Neuronal stem cell (in vitro differentiated cells): Measurements from ENCODE around the gene STARD13.

Experiments
- DNase-seq: peaks from one replicate; pipeline ENCODE4 v3.0.0-alpha.2; 2013; ENCODE audit warnings: low spot score
- H2AFZ ChIP-seq: one replicate; pipeline ENCODE4 v1.6.1; 2013; ENCODE audit warnings: mild to moderate bottlenecking, low read length, inconsistent platforms
- H2AK5ac ChIP-seq: 2 replicates; pipeline ENCODE4 v1.6.1; 2013; ENCODE audit warnings: low read depth, mild to moderate bottlenecking, inconsistent platforms, low read length, moderate library complexity, mixed read lengths
- H2BK120ac ChIP-seq: 2 replicates; pipeline ENCODE4 v1.6.1; 2013; ENCODE audit warnings: low read depth, mild to moderate bottlenecking, inconsistent platforms, low read length, moderate library complexity, mixed read lengths
- H2BK12ac ChIP-seq: one replicate; pipeline ENCODE4 v1.6.1; 2013; ENCODE audit warnings: low read length, inconsistent platforms
- H2BK15ac ChIP-seq: 2 replicates; pipeline ENCODE4 v1.6.1; 2013; ENCODE audit warnings: mild to moderate bottlenecking, low read length, inconsistent platforms, mixed read lengths
- H2BK5ac ChIP-seq: one replicate; pipeline ENCODE4 v1.6.1; 2013; ENCODE audit warnings: inconsistent platforms, mild to moderate bottlenecking, low read length, moderate library complexity
- H3K14ac ChIP-seq: one replicate; pipeline ENCODE4 v1.6.1; 2013; ENCODE audit warnings: low read length, inconsistent platforms
- H3K18ac ChIP-seq: 2 replicates; pipeline ENCODE4 v1.6.1; 2013; ENCODE audit warnings: low read length, inconsistent platforms
- H3K23ac ChIP-seq: 2 replicates; pipeline ENCODE4 v1.6.1; 2013; ENCODE audit warnings: low read depth, mild to moderate bottlenecking, mixed read lengths, low read length, inconsistent platforms; ENCODE audit not compliant: poor library complexity
- H3K27ac ChIP-seq: replicated peaks from 3 replicates; pipeline ENCODE4 v1.5.1; 2013; ENCODE audit warnings: low read length, inconsistent platforms
- H3K27me3 ChIP-seq, 3 experiments: 2 replicates each; pipeline ENCODE4 v1.6.1; 2013; ENCODE audit warnings: low read length in 3 of 3, mild to moderate bottlenecking in 2 of 3, inconsistent platforms in 1 of 3, low read depth in 1 of 3, mixed read lengths in 1 of 3, moderate library complexity in 1 of 3; ENCODE audit not compliant: control insufficient read depth in 3 of 3, insufficient read depth in 3 of 3
- H3K36me3 ChIP-seq, 2 donors: replicated peaks in 1 of 2; 2 replicates each; pipeline ENCODE4 v1.6.1; 2013; ENCODE audit warnings: low read length in 2 of 2; ENCODE audit not compliant: control insufficient read depth in 2 of 2, insufficient read depth in 2 of 2
- H3K4ac ChIP-seq: 2 replicates; pipeline ENCODE4 v1.6.1; 2013; ENCODE audit warnings: inconsistent platforms, mild to moderate bottlenecking, low read length, moderate library complexity
- H3K4me1 ChIP-seq, 2 donors: 1 replicate in 1 of 2; 2 replicates in 1 of 2; pipeline ENCODE4 v1.6.1; 2013; ENCODE audit warnings: low read length in 2 of 2, low read depth in 1 of 2; ENCODE audit not compliant: control insufficient read depth in 2 of 2, insufficient read depth in 1 of 2
- H3K4me2 ChIP-seq: one replicate; pipeline ENCODE4 v1.6.1; 2013; ENCODE audit warnings: mild to moderate bottlenecking, low read length, inconsistent platforms; ENCODE audit not compliant: insufficient read depth, poor library complexity, severe bottlenecking
- H3K4me3 ChIP-seq, 2 donors: 2 replicates each; pipeline ENCODE4 v1.5.1; 2013; ENCODE audit warnings: low read length in 2 of 2, mild to moderate bottlenecking in 2 of 2, inconsistent platforms in 1 of 2, moderate library complexity in 1 of 2
- H3K79me1 ChIP-seq: one replicate; pipeline ENCODE4 v1.6.1; 2013; ENCODE audit warnings: low read depth, mild to moderate bottlenecking, inconsistent platforms, low read length, moderate library complexity
- H3K9ac ChIP-seq: one replicate; pipeline ENCODE4 v1.6.1; 2013; ENCODE audit warnings: mild to moderate bottlenecking, low read depth, low read length, inconsistent platforms; ENCODE audit not compliant: poor library complexity
- H3K9me3 ChIP-seq, 2 donors: replicated peaks in 1 of 2; 2 replicates each; pipeline versions ENCODE3 to v1.6.1; 2013; ENCODE audit warnings: low read length in 2 of 2, mild to moderate bottlenecking in 2 of 2, inconsistent platforms in 1 of 2, low read depth in 1 of 2, mixed read lengths in 1 of 2, moderate library complexity in 1 of 2; ENCODE audit not compliant: control insufficient read depth in 2 of 2, insufficient read depth in 1 of 2
- H4K8ac ChIP-seq: one replicate; pipeline ENCODE4 v1.6.1; 2013; ENCODE audit warnings: low read depth, mild to moderate bottlenecking, inconsistent platforms, low read length, moderate library complexity
- H4K91ac ChIP-seq: one replicate; pipeline ENCODE4 v1.6.1; 2013; ENCODE audit warnings: low read length, low read depth, mild to moderate bottlenecking, inconsistent platforms; ENCODE audit not compliant: poor library complexity
- WGBS, 2 donors: extraction: QIAGEN DNeasy Blood & Tissue Kit; methylation state at CpG; one replicate each; pipeline ENCODE4 v1.1.7; 2013; ENCODE audit warnings: missing lambda C conversion rate in 2 of 2, mixed read lengths in 1 of 2; ENCODE audit not compliant: insufficient read length in 2 of 2, insufficient replicate concordance in 1 of 2; ENCODE audit errors: extremely low coverage in 2 of 2; 5-methylcytosine and 5-hydroxymethylcytosine counted together

Gene STARD13

GRCh38 chr13:33283195-33283911 is 2.2 kb downstream of the STARD13 start:
- Histone ChIP-seq H2AK5ac (no peak overlapping the region), H3K27me3 (no peaks in the 10 kb centered on the region), H4K8ac (no peak overlapping the region), H3K18ac (no peak overlapping the region), H2AFZ (no peak overlapping the region), H3K4me1 (peaks cover 2% of the 10 kb centered on the region in 2 donors), H3K36me3 (no peaks in the 10 kb centered on the region), H3K9me3 (no peaks in the 10 kb centered on the region), H3K4me3 (no peak overlapping the region), H2BK15ac (no peak overlapping the region), H3K27ac (no peak overlapping the region), H2BK12ac (no peak overlapping the region), H3K23ac (no peak overlapping the region), H3K9ac (no peak overlapping the region), H3K14ac (no peak overlapping the region), H2BK5ac (no peak overlapping the region), H3K4me2 (no peak overlapping the region), H3K4ac (no peak overlapping the region), H2BK120ac (no peak overlapping the region), H3K79me1 (no peaks in the 10 kb centered on the region), H4K91ac (no peak overlapping the region)
- no peak for DNase-seq
- no CpG with 5 or more reads among the region's 1 CpG for WGBS, 2 donors

- Histone ChIP-seq H3K9ac (no peak overlapping the region), H2BK5ac (no peak overlapping the region), H3K9me3 (no peaks in the 10 kb centered on the region), H3K36me3 (no peaks in the 10 kb centered on the region), H4K8ac (no peak overlapping the region), H3K18ac (no peak overlapping the region), H3K14ac (no peak overlapping the region), H3K4ac (no peak overlapping the region), H3K27ac (no peak overlapping the region), H3K4me2 (no peak overlapping the region), H3K4me1 (peaks cover 2% of the 10 kb centered on the region in 2 donors), H2AK5ac (no peak overlapping the region), H3K4me3 (no peak overlapping the region), H2BK120ac (no peak overlapping the region), H4K91ac (no peak overlapping the region), H3K79me1 (no peaks in the 10 kb centered on the region), H2AFZ (no peak overlapping the region), H2BK15ac (no peak overlapping the region), H3K27me3 (no peaks in the 10 kb centered on the region), H2BK12ac (no peak overlapping the region), H3K23ac (no peak overlapping the region)
- no peak for DNase-seq
- WGBS, 2 donors = no CpG with 5 or more reads among the region's 2 CpGs
Measured at GRCh38 chr13:33281951-33282595, 3.5 kb downstream of the STARD13 start.

DNA sequence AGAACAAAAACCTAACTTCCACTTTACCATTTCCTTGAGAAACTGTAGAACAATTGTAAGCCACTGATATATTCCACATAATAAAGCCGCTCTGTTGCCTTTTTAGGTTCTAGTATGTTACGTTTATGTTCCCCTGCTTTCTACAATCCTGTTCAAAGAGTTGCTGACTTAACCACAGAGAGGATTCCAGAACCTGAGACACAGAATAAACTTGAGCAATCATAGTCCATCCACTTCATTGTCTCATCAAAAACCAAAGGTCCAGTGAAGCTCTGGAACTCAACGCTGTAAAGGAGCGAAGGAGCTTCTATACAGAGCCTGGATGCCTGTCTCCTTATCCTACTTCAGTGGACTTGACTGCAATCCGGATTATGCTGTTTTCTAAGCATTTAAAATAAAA is 4.6 kb downstream of the STARD13 start:
- Histone ChIP-seq H3K18ac (no peak overlapping the region), H2BK5ac (no peak overlapping the region), H3K4me1 (peaks cover 2 to 3% of the 10 kb centered on the region in 2 donors), H3K23ac (no peak overlapping the region), H3K79me1 (no peaks in the 10 kb centered on the region), H3K27ac (no peak overlapping the region), H2AFZ (no peak overlapping the region), H3K4ac (no peak overlapping the region), H2BK12ac (no peak overlapping the region), H3K4me2 (no peak overlapping the region), H3K9me3 (no peaks in the 10 kb centered on the region), H3K4me3 (no peak overlapping the region), H2AK5ac (no peak overlapping the region), H2BK15ac (no peak overlapping the region), H3K9ac (no peak overlapping the region), H4K8ac (no peak overlapping the region), H4K91ac (no peak overlapping the region), H2BK120ac (no peak overlapping the region), H3K36me3 (no peaks in the 10 kb centered on the region), H3K14ac (no peak overlapping the region), H3K27me3 (no peaks in the 10 kb centered on the region)
- DNase-seq = no peak
- WGBS, 2 donors = no CpG with 5 or more reads among the region's 5 CpGs

- Histone ChIP-seq H2BK5ac (no peak overlapping the region), H3K27me3 (no peaks in the 10 kb centered on the region), H3K79me1 (no peaks in the 10 kb centered on the region), H3K27ac (no peak overlapping the region), H3K4me1 (peaks cover 2 to 3% of the 10 kb centered on the region in 2 donors), H3K18ac (no peak overlapping the region), H2BK15ac (no peak overlapping the region), H3K9me3 (no peaks in the 10 kb centered on the region), H2BK120ac (no peak overlapping the region), H3K36me3 (no peaks in the 10 kb centered on the region), H3K4me2 (no peak overlapping the region), H4K91ac (no peak overlapping the region), H2AFZ (no peak overlapping the region), H3K14ac (no peak overlapping the region), H3K4ac (no peak overlapping the region), H3K9ac (no peak overlapping the region), H3K4me3 (no peak overlapping the region), H2AK5ac (no peak overlapping the region), H2BK12ac (no peak overlapping the region), H4K8ac (no peak overlapping the region), H3K23ac (no peak overlapping the region)
- no CpG with 5 or more reads among the region's 3 CpGs for WGBS, 2 donors
- DNase-seq = no peak
Measured at GRCh38 chr13:33280279-33280905, 5.2 kb downstream of the STARD13 start.
